ENCODE data around the gene XPO1. TPM values are rescaled to one million over a fixed set of nuclear protein-coding genes. Genes with fewer than 3 reads are reported as not detected.

Gene XPO1
- total and polyA plus RNA-seq, 2 donors (not counting 1 experiment from before 2014, with no cell fraction given), result 91.8 to 348 TPM

GRCh38 chr2:61520261-61520660 is 17.9 kb downstream of the XPO1 start:
- Histone ChIP-seq H3K4me2 (ENCODE audit: extremely low read depth, insufficient read depth, low read length) (no peak overlapping the region), H4K20me1 (ENCODE audit: control insufficient read depth, extremely low read depth, insufficient read depth, low read length) (no peaks in the 10 kb centered on the region), H3K4me3 (replicated peaks in 1 of 4; ENCODE audit: control extremely low read depth in 1 of 4, insufficient read depth in 1 of 4, low read depth in 3 of 4, low read length in 4 of 4) (no peak overlapping the region), H2AFZ (ENCODE audit: low read length) (no peak overlapping the region), H3K79me2 (ENCODE audit: control insufficient read depth, insufficient read depth, low read length) (peaks cover 85% of the 10 kb centered on the region), H3K4me1 (ENCODE audit: control insufficient read depth, extremely low read depth, insufficient read depth, low read length) (no peaks in the 10 kb centered on the region), H3K9me3 (ENCODE audit: control insufficient read depth, insufficient read depth, low read depth, low read length) (no peaks in the 10 kb centered on the region), H3K27ac (ENCODE audit: insufficient read depth, low read length) (no peak overlapping the region), H3K27me3 (ENCODE audit: control insufficient read depth, insufficient read depth, low read length) (no peaks in the 10 kb centered on the region), H3K9ac (ENCODE audit: insufficient read depth, low read length) (no peak overlapping the region), H3K36me3 (ENCODE audit: control insufficient read depth, insufficient read depth, low read length) (peaks cover 2% of the 10 kb centered on the region)
- TF ChIP-seq CTCF (conservative IDR thresholded peaks at IDR 0.05 in 1 of 2, IDR thresholded peaks at IDR 0.05 in 1 of 2; ENCODE audit: low read depth in 1 of 2, low read length in 2 of 2) (no peak), EZH2 (IDR thresholded peaks at IDR 0.05; ENCODE audit: low read length, missing control alignments) (no peak)
- no peak for DNase-seq (ENCODE audit: low read depth in 2 of 2)

GRCh38 chr2:61512768-61513398 is 25.3 kb downstream of the XPO1 start:
- Histone ChIP-seq H3K4me3 (replicated peaks in 1 of 4; ENCODE audit: control extremely low read depth in 1 of 4, insufficient read depth in 1 of 4, low read depth in 3 of 4, low read length in 4 of 4) (no peak overlapping the region), H4K20me1 (ENCODE audit: control insufficient read depth, extremely low read depth, insufficient read depth, low read length) (no peaks in the 10 kb centered on the region)

More at GRCh38 chr2:61512768-61513398, 25.3 kb downstream of the XPO1 start:
- no peak for TF ChIP-seq CTCF (conservative IDR thresholded peaks at IDR 0.05 in 1 of 2, IDR thresholded peaks at IDR 0.05 in 1 of 2; ENCODE audit: low read depth in 1 of 2, low read length in 2 of 2)
- TF ChIP-seq EZH2 (IDR thresholded peaks at IDR 0.05; ENCODE audit: low read length, missing control alignments), result no peak
- Histone ChIP-seq H3K27me3 (ENCODE audit: control insufficient read depth, insufficient read depth, low read length) (no peaks in the 10 kb centered on the region), H3K27ac (ENCODE audit: insufficient read depth, low read length) (no peak overlapping the region), H2AFZ (ENCODE audit: low read length) (no peak overlapping the region), H3K79me2 (ENCODE audit: control insufficient read depth, insufficient read depth, low read length) (peaks cover 89% of the 10 kb centered on the region), H3K4me2 (ENCODE audit: extremely low read depth, insufficient read depth, low read length) (no peak overlapping the region), H3K9me3 (ENCODE audit: control insufficient read depth, insufficient read depth, low read depth, low read length) (no peaks in the 10 kb centered on the region), H3K4me1 (ENCODE audit: control insufficient read depth, extremely low read depth, insufficient read depth, low read length) (no peaks in the 10 kb centered on the region), H3K9ac (ENCODE audit: insufficient read depth, low read length) (no peak overlapping the region), H3K36me3 (ENCODE audit: control insufficient read depth, insufficient read depth, low read length) (peaks cover 6% of the 10 kb centered on the region)
- DNase-seq (ENCODE audit: low read depth in 2 of 2), result no peak

Measured in fibroblast of lung (primary cell).